ENCODE results near the gene TSPAN11.

- TF ChIP-seq POLR2AphosphoS5 (IDR thresholded peaks at IDR 0.05; ENCODE audit: borderline replicate concordance, low read depth, low read length), result no peak
- TF ChIP-seq EZH2 (IDR thresholded peaks at IDR 0.05), result no peak
- TF ChIP-seq FOXP2 (optimal IDR thresholded peaks at IDR 0.05; ENCODE audit: control extremely low read depth, extremely low read length, insufficient read depth), result no peak
Observed at GRCh38 chr12:31034372-31034771, 107.8 kb downstream of the TSPAN11 start.
